SK-N-SH (cell line): ENCODE data around the gene RHOH. TPM values are rescaled to one million over a fixed set of nuclear protein-coding genes. Genes with fewer than 3 reads are reported as not detected.

Experiments
- CTCF ChIA-PET: fragments of 300-600, 350-600 bp; formaldehyde crosslinking; extraction: SDS; loops from one replicate; lab custom pipeline; 2021; lab: Yijun Ruan, JAX
- POLR2A ChIA-PET: fragments of 350-600 bp; sonication (Branson Sonifier 250); formaldehyde crosslinking; extraction: SDS; loops from one replicate; lab custom pipeline; 2020; ENCODE audit warnings: antibody characterized with exemption, inconsistent platforms; lab: Yijun Ruan, JAX
- DNase-seq: peaks from one replicate; pipeline ENCODE4 v3.0.0; 2012
- H2AFZ ChIP-seq: fragments of 200-600 bp; sonication (generic); 2 replicates; pipeline ENCODE4 v1.8.1; 2016; ENCODE audit warnings: antibody characterized with exemption, mild to moderate bottlenecking, low read depth
- H3F3A ChIP-seq: fragments of 200-600 bp; sonication (generic); replicated peaks from 2 replicates; pipeline ENCODE3; 2016; ENCODE audit warnings: antibody characterized with exemption, mild to moderate bottlenecking; ENCODE audit not compliant: insufficient read depth
- H3K27ac ChIP-seq, 2 experiments: fragments of 200-500 bp in 1 of 2; fragments of 200-600 bp in 1 of 2; sonication (Bioruptor generic) in 1 of 2; sonication (generic), shearing (Covaris generic) in 1 of 2; 2 replicates each; pipeline versions ENCODE4 v1.5.1 to v1.6.1; 2014 to 2016; ENCODE audit warnings: low read depth in 2 of 2, inconsistent platforms in 1 of 2, low read length in 1 of 2, mild to moderate bottlenecking in 1 of 2, mixed read lengths in 1 of 2
- H3K27me3 ChIP-seq: fragments of 200-600 bp; sonication (generic), shearing (Covaris generic); 2 replicates; pipeline ENCODE4 v1.6.1; 2016; ENCODE audit warnings: mixed run types; ENCODE audit not compliant: insufficient read depth
- H3K36me3 ChIP-seq, 2 experiments: fragments of 200-500 bp in 1 of 2; fragments of 200-600 bp in 1 of 2; sonication (Bioruptor generic) in 1 of 2; sonication (generic) in 1 of 2; replicated peaks in 1 of 2; 2 replicates each; pipeline versions ENCODE3 to v1.5.1; 2014 to 2016; ENCODE audit warnings: low read length in 1 of 2, mild to moderate bottlenecking in 1 of 2; ENCODE audit not compliant: insufficient read depth in 2 of 2, control insufficient read depth in 1 of 2
- H3K4me1 ChIP-seq, 2 experiments: fragments of 200-500 bp in 1 of 2; fragments of 200-600 bp in 1 of 2; sonication (Bioruptor generic) in 1 of 2; sonication (generic), shearing (Covaris generic) in 1 of 2; 2 replicates each; pipeline versions ENCODE4 v1.5.1 to v1.6.1; 2014 to 2016; ENCODE audit warnings: low read depth in 1 of 2, low read length in 1 of 2, mixed run types in 1 of 2; ENCODE audit not compliant: insufficient read depth in 2 of 2, control insufficient read depth in 1 of 2
- H3K4me2 ChIP-seq: fragments of 200-600 bp; sonication (generic), shearing (Covaris generic); 2 replicates; pipeline ENCODE4 v1.6.1; 2017; ENCODE audit warnings: mixed run types
- H3K4me3 ChIP-seq, 2 experiments: fragments of 200-500 bp in 1 of 2; fragments of 200-600 bp in 1 of 2; sonication (Bioruptor generic) in 1 of 2; sonication (generic), shearing (Covaris generic) in 1 of 2; 2 replicates each; pipeline versions ENCODE4 v1.5.1 to v1.8.1; 2014 to 2016; ENCODE audit warnings: low read depth in 2 of 2, inconsistent platforms in 1 of 2, low read length in 1 of 2, mild to moderate bottlenecking in 1 of 2, mixed read lengths in 1 of 2, moderate library complexity in 1 of 2
- H3K79me2 ChIP-seq: fragments of 200-600 bp; sonication (generic); 2 replicates; pipeline ENCODE4 v1.8.1; 2017; ENCODE audit warnings: mild to moderate bottlenecking; ENCODE audit not compliant: insufficient read depth
- H3K9ac ChIP-seq: fragments of 200-600 bp; sonication (generic); 2 replicates; pipeline ENCODE4 v1.6.1; 2017; ENCODE audit warnings: mixed run types
- H3K9me2 ChIP-seq: fragments of 200-600 bp; sonication (generic); 2 replicates; pipeline ENCODE4 v1.6.1; 2017; ENCODE audit warnings: mixed run types
- H3K9me3 ChIP-seq: fragments of 200-600 bp; sonication (generic); 2 replicates; pipeline ENCODE4 v1.6.1; 2017; ENCODE audit warnings: mixed run types, mild to moderate bottlenecking, moderate library complexity
- H4K20me1 ChIP-seq: fragments of 200-600 bp; sonication (generic); 2 replicates; pipeline ENCODE4 v1.6.1; 2017; ENCODE audit warnings: mild to moderate bottlenecking, mixed run types; ENCODE audit not compliant: insufficient read depth
- CHD2 ChIP-seq: fragments of 150-350 bp; IDR thresholded peaks from 2 replicates; pipeline ENCODE4 v1.6.1; 2018; ENCODE audit warnings: low read length; ENCODE audit not compliant: partially characterized antibody
- ELF1 ChIP-seq: IDR thresholded peaks from 2 replicates; pipeline ENCODE4 v1.4.0; 2012
- EP300 ChIP-seq, 2 experiments: IDR thresholded peaks; 2 replicates each; pipeline versions ENCODE4 v1.4.0 to v1.6.1; 2012; ENCODE audit warnings: borderline replicate concordance in 1 of 2, low read depth in 1 of 2, low read length in 1 of 2
- FOSL2 ChIP-seq: IDR thresholded peaks from 2 replicates; pipeline ENCODE4 v1.4.0; 2012; ENCODE audit warnings: low read depth, mild to moderate bottlenecking, moderate library complexity, borderline replicate concordance
- FOXM1 ChIP-seq: IDR thresholded peaks from 2 replicates; pipeline ENCODE4 v1.4.0; 2012; ENCODE audit warnings: low read depth, mild to moderate bottlenecking
- GABPA ChIP-seq: IDR thresholded peaks from 2 replicates; pipeline ENCODE4 v1.4.0; 2012; ENCODE audit warnings: low read depth, mild to moderate bottlenecking
- JUND ChIP-seq: IDR thresholded peaks from 2 replicates; pipeline ENCODE4 v1.4.0; 2012
- MEF2A ChIP-seq: IDR thresholded peaks from 2 replicates; pipeline ENCODE4 v1.4.0; 2012; ENCODE audit warnings: low read depth, borderline replicate concordance
- MXI1 ChIP-seq: IDR thresholded peaks from 2 replicates; pipeline ENCODE4 v1.6.1; 2012; ENCODE audit warnings: mild to moderate bottlenecking, low read depth, low read length, improper control_type of control experiment
- RCOR1 ChIP-seq: fragments of 150-350 bp; IDR thresholded peaks from 2 replicates; pipeline ENCODE4 v1.6.1; 2017; ENCODE audit warnings: antibody characterized with exemption, low read length
- RXRA ChIP-seq: IDR thresholded peaks from 2 replicates; pipeline ENCODE4 v1.4.0; 2012; ENCODE audit warnings: low read depth, mild to moderate bottlenecking, borderline replicate concordance
- SIN3A ChIP-seq: IDR thresholded peaks from 2 replicates; pipeline ENCODE4 v1.6.1; 2012; ENCODE audit warnings: low read depth, mild to moderate bottlenecking, low read length, moderate library complexity, borderline replicate concordance
- SMC3 ChIP-seq: IDR thresholded peaks from 2 replicates; pipeline ENCODE4 v1.6.1; 2012; ENCODE audit warnings: low read depth, low read length, improper control_type of control experiment
- TCF12 ChIP-seq: IDR thresholded peaks from 2 replicates; pipeline ENCODE4 v1.4.0; 2012
- WGBS: methylation state at CpG from one replicate; pipeline ENCODE4 v1.1.6; 2017; ENCODE audit warnings: low lambda C conversion rate; 5-methylcytosine and 5-hydroxymethylcytosine counted together
- polyA plus RNA-seq, 3 experiments: library from polyadenylated mRNA; depleted of rRNA; stranded (reverse); fragments of >200 nt; gene quantifications; 2 replicates each; pipeline ENCODE4 v1.2.3, GENCODE V29; 2012
- TF ChIP-seq, protein P1 (sequence below): IDR thresholded peaks from 2 replicates; pipeline ENCODE4 v1.6.1; 2012; ENCODE audit warnings: mild to moderate bottlenecking, low read depth, low read length, moderate library complexity
- TF ChIP-seq, protein P2 (sequence below): IDR thresholded peaks from 2 replicates; pipeline ENCODE4; 2012
- TF ChIP-seq, protein P3 (sequence below): fragments of 150-350 bp; IDR thresholded peaks from 2 replicates; pipeline ENCODE4 v1.6.1; 2016; ENCODE audit warnings: mild to moderate bottlenecking, low read depth, low read length
- TF ChIP-seq, protein P4 (sequence below): fragments of 150-350 bp; IDR thresholded peaks from 2 replicates; pipeline ENCODE4 v1.6.1; 2017; ENCODE audit warnings: antibody characterized with exemption, low read length, low read depth, borderline replicate concordance
- TF ChIP-seq, protein P5 (sequence below): IDR thresholded peaks from 2 replicates; pipeline ENCODE4 v1.4.0; 2012; ENCODE audit warnings: low read depth

RHOH gene
- polyA plus RNA-seq, 1 of the 3 experiments (the other 2 are of a cell fraction), result not detected

DNA sequence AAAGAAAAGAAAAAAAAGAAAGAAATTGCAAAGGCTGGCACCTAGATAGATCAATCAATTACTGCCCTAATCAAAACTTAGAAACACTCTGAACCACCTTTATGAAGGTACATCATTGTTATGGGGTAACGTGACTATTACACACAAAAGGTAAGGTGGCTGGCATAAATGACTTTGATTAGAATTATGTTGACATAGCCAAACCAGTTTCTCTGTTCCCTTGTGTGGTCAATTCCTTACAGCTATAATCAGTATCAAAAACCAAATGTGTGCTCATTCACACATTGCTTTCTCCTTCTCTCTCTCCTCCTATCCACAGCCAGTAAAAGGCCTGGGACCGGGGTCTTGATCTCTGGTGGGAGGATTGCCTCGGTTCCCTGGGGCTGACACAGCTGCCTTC, 48.7 kb downstream of the RHOH start:
- Histone ChIP-seq H3K4me2 (no peak overlapping the region), H3K79me2 (no peaks in the 10 kb centered on the region), H3K9me2 (no peaks in the 10 kb centered on the region), H3K4me3 (no peak overlapping the region), H3K27me3 (no peaks in the 10 kb centered on the region), H3K9me3 (no peaks in the 10 kb centered on the region), H3K4me1 (no peaks in the 10 kb centered on the region; a peak in 1 of 4 replicates), H3K27ac (no peak overlapping the region)
- CTCF ChIA-PET, result no interaction called here
- WGBS, result 91% methylated on average over 3 of the region's 3 CpGs
- no peak for DNase-seq
- TF ChIP-seq ELF1, result no peak
- TF ChIP-seq, all 33 proteins: peak for 0
- no peaks in the 10 kb centered on the region for H3F3A ChIP-seq
- no peaks in the 10 kb centered on the region for H4K20me1 ChIP-seq
- POLR2A ChIA-PET, result no interaction called here
- no peak overlapping the region for H3K9ac ChIP-seq
- no peak overlapping the region for H2AFZ ChIP-seq
- H3K36me3 ChIP-seq, result no peaks in the 10 kb centered on the region

DNA sequence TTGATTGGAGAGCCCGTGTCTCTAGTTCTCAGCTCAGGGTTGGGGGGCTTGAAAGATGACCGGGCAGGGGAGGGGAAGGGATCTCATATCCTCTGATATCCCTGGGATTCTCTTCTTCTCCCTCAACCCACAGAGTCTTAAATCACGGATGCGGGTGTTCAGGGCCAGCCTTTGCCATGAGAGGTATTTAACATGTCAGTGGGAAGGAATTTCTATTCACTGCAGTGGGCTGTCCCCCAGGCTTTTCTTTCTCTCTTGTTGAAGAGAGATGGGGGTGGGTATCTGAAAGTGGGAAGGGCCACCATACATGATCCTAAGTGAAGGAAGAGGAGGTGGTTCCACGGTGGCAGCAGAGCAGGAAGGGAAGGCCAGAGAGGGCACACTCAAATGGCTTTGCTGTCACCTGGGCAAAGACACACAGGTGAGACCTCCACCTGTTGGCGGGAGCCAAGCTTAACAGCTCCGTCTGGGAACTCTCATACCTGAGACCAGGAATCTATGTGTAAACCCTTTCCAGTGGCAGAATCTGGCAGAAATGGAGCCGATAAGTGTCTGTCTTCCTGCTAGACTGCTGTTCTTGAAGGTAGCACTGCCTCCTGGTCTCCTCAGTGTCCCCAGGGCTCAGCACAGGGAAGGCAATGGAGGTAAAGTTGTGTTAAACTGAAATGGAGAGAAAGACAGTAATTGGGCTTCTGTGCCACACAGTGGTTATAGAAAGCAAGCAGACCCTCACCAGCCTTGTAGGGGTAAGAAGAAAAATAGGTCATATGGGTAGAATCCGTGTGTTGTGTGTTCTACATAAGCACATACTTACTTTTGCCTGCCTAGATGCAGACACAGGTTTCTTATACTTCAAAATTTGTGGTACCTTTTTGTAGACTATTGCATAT, 49.4 kb downstream of the RHOH start:
- H3K4me2 ChIP-seq, result no peak overlapping the region
- H4K20me1 ChIP-seq, result no peaks in the 10 kb centered on the region
- H3K4me3 ChIP-seq, result no peak overlapping the region
- H3K4me1 ChIP-seq, result no peaks in the 10 kb centered on the region; a peak in 1 of 4 replicates
- no peaks in the 10 kb centered on the region for H3K79me2 ChIP-seq
- H3K27ac ChIP-seq, result no peak overlapping the region
- ChIA-PET POLR2A (no interaction called here), CTCF (no interaction called here)
- no peaks in the 10 kb centered on the region for H3K9me2 ChIP-seq
- DNase-seq, result no peak
- H3K9ac ChIP-seq, result no peak overlapping the region
- TF ChIP-seq, protein P1, sequence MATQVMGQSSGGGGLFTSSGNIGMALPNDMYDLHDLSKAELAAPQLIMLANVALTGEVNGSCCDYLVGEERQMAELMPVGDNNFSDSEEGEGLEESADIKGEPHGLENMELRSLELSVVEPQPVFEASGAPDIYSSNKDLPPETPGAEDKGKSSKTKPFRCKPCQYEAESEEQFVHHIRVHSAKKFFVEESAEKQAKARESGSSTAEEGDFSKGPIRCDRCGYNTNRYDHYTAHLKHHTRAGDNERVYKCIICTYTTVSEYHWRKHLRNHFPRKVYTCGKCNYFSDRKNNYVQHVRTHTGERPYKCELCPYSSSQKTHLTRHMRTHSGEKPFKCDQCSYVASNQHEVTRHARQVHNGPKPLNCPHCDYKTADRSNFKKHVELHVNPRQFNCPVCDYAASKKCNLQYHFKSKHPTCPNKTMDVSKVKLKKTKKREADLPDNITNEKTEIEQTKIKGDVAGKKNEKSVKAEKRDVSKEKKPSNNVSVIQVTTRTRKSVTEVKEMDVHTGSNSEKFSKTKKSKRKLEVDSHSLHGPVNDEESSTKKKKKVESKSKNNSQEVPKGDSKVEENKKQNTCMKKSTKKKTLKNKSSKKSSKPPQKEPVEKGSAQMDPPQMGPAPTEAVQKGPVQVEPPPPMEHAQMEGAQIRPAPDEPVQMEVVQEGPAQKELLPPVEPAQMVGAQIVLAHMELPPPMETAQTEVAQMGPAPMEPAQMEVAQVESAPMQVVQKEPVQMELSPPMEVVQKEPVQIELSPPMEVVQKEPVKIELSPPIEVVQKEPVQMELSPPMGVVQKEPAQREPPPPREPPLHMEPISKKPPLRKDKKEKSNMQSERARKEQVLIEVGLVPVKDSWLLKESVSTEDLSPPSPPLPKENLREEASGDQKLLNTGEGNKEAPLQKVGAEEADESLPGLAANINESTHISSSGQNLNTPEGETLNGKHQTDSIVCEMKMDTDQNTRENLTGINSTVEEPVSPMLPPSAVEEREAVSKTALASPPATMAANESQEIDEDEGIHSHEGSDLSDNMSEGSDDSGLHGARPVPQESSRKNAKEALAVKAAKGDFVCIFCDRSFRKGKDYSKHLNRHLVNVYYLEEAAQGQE, result no peak
- no peak for TF ChIP-seq SIN3A
- TF ChIP-seq EP300 (IDR thresholded peaks at IDR 0.05; ENCODE audit: borderline replicate concordance in 1 of 2, low read depth in 1 of 2, low read length in 1 of 2), result no peak
- TF ChIP-seq RXRA, result no peak
- no peak for TF ChIP-seq CHD2
- TF ChIP-seq RCOR1, result no peak
- no peak for TF ChIP-seq FOXM1
- no peak for TF ChIP-seq SMC3
- TF ChIP-seq GABPA, result no peak
- TF ChIP-seq MEF2A, result no peak
- TF ChIP-seq, protein P2, sequence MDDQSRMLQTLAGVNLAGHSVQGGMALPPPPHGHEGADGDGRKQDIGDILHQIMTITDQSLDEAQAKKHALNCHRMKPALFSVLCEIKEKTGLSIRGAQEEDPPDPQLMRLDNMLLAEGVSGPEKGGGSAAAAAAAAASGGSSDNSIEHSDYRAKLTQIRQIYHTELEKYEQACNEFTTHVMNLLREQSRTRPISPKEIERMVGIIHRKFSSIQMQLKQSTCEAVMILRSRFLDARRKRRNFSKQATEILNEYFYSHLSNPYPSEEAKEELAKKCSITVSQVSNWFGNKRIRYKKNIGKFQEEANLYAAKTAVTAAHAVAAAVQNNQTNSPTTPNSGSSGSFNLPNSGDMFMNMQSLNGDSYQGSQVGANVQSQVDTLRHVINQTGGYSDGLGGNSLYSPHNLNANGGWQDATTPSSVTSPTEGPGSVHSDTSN, result no peak
- no peak for TF ChIP-seq MXI1
- no peak for TF ChIP-seq TCF12
- TF ChIP-seq, protein P3, sequence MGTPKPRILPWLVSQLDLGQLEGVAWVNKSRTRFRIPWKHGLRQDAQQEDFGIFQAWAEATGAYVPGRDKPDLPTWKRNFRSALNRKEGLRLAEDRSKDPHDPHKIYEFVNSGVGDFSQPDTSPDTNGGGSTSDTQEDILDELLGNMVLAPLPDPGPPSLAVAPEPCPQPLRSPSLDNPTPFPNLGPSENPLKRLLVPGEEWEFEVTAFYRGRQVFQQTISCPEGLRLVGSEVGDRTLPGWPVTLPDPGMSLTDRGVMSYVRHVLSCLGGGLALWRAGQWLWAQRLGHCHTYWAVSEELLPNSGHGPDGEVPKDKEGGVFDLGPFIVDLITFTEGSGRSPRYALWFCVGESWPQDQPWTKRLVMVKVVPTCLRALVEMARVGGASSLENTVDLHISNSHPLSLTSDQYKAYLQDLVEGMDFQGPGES, result no peak
- TF ChIP-seq JUND, result no peak
- TF ChIP-seq FOSL2, result no peak
- TF ChIP-seq, protein P4, sequence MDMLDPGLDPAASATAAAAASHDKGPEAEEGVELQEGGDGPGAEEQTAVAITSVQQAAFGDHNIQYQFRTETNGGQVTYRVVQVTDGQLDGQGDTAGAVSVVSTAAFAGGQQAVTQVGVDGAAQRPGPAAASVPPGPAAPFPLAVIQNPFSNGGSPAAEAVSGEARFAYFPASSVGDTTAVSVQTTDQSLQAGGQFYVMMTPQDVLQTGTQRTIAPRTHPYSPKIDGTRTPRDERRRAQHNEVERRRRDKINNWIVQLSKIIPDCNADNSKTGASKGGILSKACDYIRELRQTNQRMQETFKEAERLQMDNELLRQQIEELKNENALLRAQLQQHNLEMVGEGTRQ, result no peak
- TF ChIP-seq, protein P5, sequence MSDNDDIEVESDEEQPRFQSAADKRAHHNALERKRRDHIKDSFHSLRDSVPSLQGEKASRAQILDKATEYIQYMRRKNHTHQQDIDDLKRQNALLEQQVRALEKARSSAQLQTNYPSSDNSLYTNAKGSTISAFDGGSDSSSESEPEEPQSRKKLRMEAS, result no peak
- H3F3A ChIP-seq, result no peaks in the 10 kb centered on the region
- H2AFZ ChIP-seq, result no peak overlapping the region
- no peaks in the 10 kb centered on the region for H3K27me3 ChIP-seq
- WGBS, result 74% methylated on average over 9 of the region's 9 CpGs
- no peaks in the 10 kb centered on the region for H3K36me3 ChIP-seq
- H3K9me3 ChIP-seq, result no peaks in the 10 kb centered on the region
